ENCODE data around the gene NFASC. TPM values are rescaled to one million over a fixed set of nuclear protein-coding genes. Genes with fewer than 3 reads are reported as not detected.

NFASC gene
- total and polyA plus RNA-seq, 9 of the 15 experiments (the other 6 are each of a cell fraction or from before 2014, with no cell fraction given): 0.03 to 0.16 (median 0.06) TPM; not detected in 6

DNA sequence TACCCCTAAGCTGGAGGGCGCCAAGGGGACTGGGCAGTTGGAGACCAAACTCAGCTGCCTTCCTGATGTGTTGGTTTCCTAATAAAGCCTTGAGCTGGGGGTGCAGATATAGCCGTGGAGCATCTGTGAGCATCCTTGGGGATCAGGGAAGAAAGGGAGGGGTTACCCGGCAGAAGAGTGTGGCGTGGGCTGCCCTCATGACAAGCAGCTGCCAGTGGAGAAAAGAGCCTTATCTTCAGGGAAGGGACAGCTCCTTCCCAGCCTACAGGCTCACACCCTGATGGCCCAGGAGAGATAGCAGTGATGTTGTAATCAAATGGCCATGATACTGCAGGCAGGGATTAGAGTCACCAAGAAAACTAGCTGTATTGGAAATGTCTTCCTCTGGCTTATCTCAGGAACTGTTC, 10.8 kb upstream of the NFASC start (continued):
- no peak for TF ChIP-seq NR3C1 (CRISPR knock-in tag; IDR thresholded peaks at IDR 0.05)
- TF ChIP-seq HDAC3 (IDR thresholded peaks at IDR 0.05; ENCODE audit: borderline replicate concordance, partially characterized antibody): no peak
- peak; percentile 68 for TF ChIP-seq DPF2 (IDR thresholded peaks at IDR 0.05)
- TF ChIP-seq EP300 (IDR thresholded peaks at IDR 0.05; ENCODE audit: low read length): peak; percentile 57; the same call in 1 of the 2 replicates
- TF ChIP-seq EGR1 (conservative IDR thresholded peaks at IDR 0.05): peak; percentile 43; the same call in 1 of the 2 replicates
- TF ChIP-seq FOSL1 (tag; conservative IDR thresholded peaks at IDR 0.05): peak; percentile 50
- TF ChIP-seq TOE1 (IDR thresholded peaks at IDR 0.05; ENCODE audit: borderline replicate concordance): no peak
- 0 out of 2 replicates have a peak, but pooled peaks have one; percentile 27 for TF ChIP-seq TOE1 (CRISPR knock-in tag; IDR thresholded peaks at IDR 0.05; ENCODE audit: borderline replicate concordance, low read depth)
- TF ChIP-seq NCOA1 (IDR thresholded peaks at IDR 0.05; ENCODE audit: low read depth): no peak
- TF ChIP-seq, protein P1, sequence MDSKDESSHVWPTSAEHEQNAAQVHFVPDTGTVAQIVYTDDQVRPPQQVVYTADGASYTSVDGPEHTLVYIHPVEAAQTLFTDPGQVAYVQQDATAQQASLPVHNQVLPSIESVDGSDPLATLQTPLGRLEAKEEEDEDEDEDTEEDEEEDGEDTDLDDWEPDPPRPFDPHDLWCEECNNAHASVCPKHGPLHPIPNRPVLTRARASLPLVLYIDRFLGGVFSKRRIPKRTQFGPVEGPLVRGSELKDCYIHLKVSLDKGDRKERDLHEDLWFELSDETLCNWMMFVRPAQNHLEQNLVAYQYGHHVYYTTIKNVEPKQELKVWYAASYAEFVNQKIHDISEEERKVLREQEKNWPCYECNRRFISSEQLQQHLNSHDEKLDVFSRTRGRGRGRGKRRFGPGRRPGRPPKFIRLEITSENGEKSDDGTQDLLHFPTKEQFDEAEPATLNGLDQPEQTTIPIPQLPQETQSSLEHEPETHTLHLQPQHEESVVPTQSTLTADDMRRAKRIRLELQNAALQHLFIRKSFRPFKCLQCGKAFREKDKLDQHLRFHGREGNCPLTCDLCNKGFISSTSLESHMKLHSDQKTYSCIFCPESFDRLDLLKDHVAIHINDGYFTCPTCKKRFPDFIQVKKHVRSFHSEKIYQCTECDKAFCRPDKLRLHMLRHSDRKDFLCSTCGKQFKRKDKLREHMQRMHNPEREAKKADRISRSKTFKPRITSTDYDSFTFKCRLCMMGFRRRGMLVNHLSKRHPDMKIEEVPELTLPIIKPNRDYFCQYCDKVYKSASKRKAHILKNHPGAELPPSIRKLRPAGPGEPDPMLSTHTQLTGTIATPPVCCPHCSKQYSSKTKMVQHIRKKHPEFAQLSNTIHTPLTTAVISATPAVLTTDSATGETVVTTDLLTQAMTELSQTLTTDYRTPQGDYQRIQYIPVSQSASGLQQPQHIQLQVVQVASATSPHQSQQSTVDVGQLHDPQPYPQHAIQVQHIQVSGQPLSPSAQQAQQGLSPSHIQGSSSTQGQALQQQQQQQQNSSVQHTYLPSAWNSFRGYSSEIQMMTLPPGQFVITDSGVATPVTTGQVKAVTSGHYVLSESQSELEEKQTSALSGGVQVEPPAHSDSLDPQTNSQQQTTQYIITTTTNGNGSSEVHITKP (IDR thresholded peaks at IDR 0.05; ENCODE audit: partially characterized antibody): no peak
- TF ChIP-seq GTF2F1 (IDR thresholded peaks at IDR 0.05; ENCODE audit: low read depth, low read length): no peak
- 0 out of 4 replicates have a peak, but pooled peaks of 1 of the 2 experiments have one; percentile 28 for TF ChIP-seq TEAD1 (CRISPR knock-in tag; IDR thresholded peaks at IDR 0.05)
- TF ChIP-seq, protein P2, sequence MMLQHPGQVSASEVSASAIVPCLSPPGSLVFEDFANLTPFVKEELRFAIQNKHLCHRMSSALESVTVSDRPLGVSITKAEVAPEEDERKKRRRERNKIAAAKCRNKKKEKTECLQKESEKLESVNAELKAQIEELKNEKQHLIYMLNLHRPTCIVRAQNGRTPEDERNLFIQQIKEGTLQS (IDR thresholded peaks at IDR 0.05): peak; percentile 48; the same call in 1 of the 2 replicates
- TF ChIP-seq, protein P2 (CRISPR knock-in tag; conservative IDR thresholded peaks at IDR 0.05): no peak
- TF ChIP-seq, protein P3, sequence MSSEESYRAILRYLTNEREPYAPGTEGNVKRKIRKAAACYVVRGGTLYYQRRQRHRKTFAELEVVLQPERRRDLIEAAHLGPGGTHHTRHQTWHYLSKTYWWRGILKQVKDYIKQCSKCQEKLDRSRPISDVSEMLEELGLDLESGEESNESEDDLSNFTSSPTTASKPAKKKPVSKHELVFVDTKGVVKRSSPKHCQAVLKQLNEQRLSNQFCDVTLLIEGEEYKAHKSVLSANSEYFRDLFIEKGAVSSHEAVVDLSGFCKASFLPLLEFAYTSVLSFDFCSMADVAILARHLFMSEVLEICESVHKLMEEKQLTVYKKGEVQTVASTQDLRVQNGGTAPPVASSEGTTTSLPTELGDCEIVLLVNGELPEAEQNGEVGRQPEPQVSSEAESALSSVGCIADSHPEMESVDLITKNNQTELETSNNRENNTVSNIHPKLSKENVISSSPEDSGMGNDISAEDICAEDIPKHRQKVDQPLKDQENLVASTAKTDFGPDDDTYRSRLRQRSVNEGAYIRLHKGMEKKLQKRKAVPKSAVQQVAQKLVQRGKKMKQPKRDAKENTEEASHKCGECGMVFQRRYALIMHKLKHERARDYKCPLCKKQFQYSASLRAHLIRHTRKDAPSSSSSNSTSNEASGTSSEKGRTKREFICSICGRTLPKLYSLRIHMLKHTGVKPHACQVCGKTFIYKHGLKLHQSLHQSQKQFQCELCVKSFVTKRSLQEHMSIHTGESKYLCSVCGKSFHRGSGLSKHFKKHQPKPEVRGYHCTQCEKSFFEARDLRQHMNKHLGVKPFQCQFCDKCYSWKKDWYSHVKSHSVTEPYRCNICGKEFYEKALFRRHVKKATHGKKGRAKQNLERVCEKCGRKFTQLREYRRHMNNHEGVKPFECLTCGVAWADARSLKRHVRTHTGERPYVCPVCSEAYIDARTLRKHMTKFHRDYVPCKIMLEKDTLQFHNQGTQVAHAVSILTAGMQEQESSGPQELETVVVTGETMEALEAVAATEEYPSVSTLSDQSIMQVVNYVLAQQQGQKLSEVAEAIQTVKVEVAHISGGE (CRISPR knock-in tag; IDR thresholded peaks at IDR 0.05): peak in 2 of 3 experiments; percentile 11 to 50; a peak in 1 of 6 replicates
- TF ChIP-seq KDM1A (IDR thresholded peaks at IDR 0.05): 0 out of 4 replicates have a peak, but pooled peaks of 1 of the 2 experiments have one; percentile 18
- TF ChIP-seq PTTG1 (tag; IDR thresholded peaks at IDR 0.05; ENCODE audit: low read depth): no peak
- no peak for TF ChIP-seq PPARD (CRISPR knock-in tag; IDR thresholded peaks at IDR 0.05)
- TF ChIP-seq ZKSCAN8 (CRISPR knock-in tag; IDR thresholded peaks at IDR 0.05): no peak
- TF ChIP-seq SMARCE1 (IDR thresholded peaks at IDR 0.05): peak; percentile 68; the same call in 1 of the 2 replicates
- TF ChIP-seq HIVEP1 (CRISPR knock-in tag; IDR thresholded peaks at IDR 0.05): 0 out of 2 replicates have a peak, but pooled peaks have one; percentile 41
- TF ChIP-seq ZFX (CRISPR knock-in tag; IDR thresholded peaks at IDR 0.05): no peak

All from K562 (cell line).